Natural killer cell (primary cell): ENCODE results near the gene GALNT13. TPM values are rescaled to one million over a fixed set of nuclear protein-coding genes. Genes with fewer than 3 reads are reported as not detected.

ENCODE experiments used
- ATAC-seq, 3 donors: fragments of 150-1000 bp in 2 of 3; fragments of 200-7000 bp in 1 of 3; cut with Tn5 transposase; 1 replicate in 1 of 3; 2 replicates in 2 of 3; pipeline ENCODE4 v1.10.0; 2021; ENCODE audit warnings: mild to moderate bottlenecking in 2 of 3, moderate library complexity in 2 of 3
- DNase-seq, 2 donors: peaks; one replicate each; pipeline versions ENCODE4 v3.0.0 to v3.0.0-alpha.2; 2013 to 2021; ENCODE audit warnings: mixed read lengths in 1 of 2
- H3K27ac ChIP-seq: one replicate; pipeline ENCODE4 v1.5.1; 2013; ENCODE audit warnings: mild to moderate bottlenecking, low read length
- H3K27me3 ChIP-seq: one replicate; pipeline ENCODE4 v1.6.1; 2013; ENCODE audit warnings: low read length; ENCODE audit not compliant: control insufficient read depth, insufficient read depth
- H3K36me3 ChIP-seq: one replicate; pipeline ENCODE4 v1.6.1; 2013; ENCODE audit warnings: low read length; ENCODE audit not compliant: control insufficient read depth, insufficient read depth
- H3K4me1 ChIP-seq: one replicate; pipeline ENCODE4 v1.6.1; 2013; ENCODE audit warnings: low read length; ENCODE audit not compliant: control insufficient read depth, insufficient read depth
- H3K4me3 ChIP-seq: one replicate; pipeline ENCODE4 v1.5.1; 2013; ENCODE audit warnings: low read length
- H3K9me3 ChIP-seq: one replicate; pipeline ENCODE4 v1.6.1; 2013; ENCODE audit warnings: low read length; ENCODE audit not compliant: control insufficient read depth, insufficient read depth
- H3K27ac Mint-ChIP-seq, 2 donors: one replicate each; pipeline ENCODE4 v1.8.0; 2022; ENCODE audit warnings: mild to moderate bottlenecking in 2 of 2, mixed read lengths in 2 of 2, moderate library complexity in 1 of 2
- H3K27me3 Mint-ChIP-seq, 2 donors: one replicate each; pipeline ENCODE4 v1.8.0; 2022; ENCODE audit warnings: low read depth in 2 of 2, mixed read lengths in 2 of 2
- H3K36me3 Mint-ChIP-seq: one replicate; pipeline ENCODE4 v1.8.0; 2022; ENCODE audit warnings: mixed read lengths
- H3K4me1 Mint-ChIP-seq, 2 donors: one replicate each; pipeline ENCODE4 v1.8.0; 2022; ENCODE audit warnings: mixed read lengths in 2 of 2
- H3K4me3 Mint-ChIP-seq: one replicate; pipeline ENCODE4 v1.8.0; 2022; ENCODE audit warnings: mild to moderate bottlenecking, moderate library complexity, mixed read lengths
- H3K9me3 Mint-ChIP-seq, 2 donors: one replicate each; pipeline ENCODE4 v1.8.0; 2022; ENCODE audit warnings: mixed read lengths in 2 of 2
- WGBS: methylation state at CpG from one replicate; pipeline ENCODE4 v1.1.7; 2013; ENCODE audit warnings: missing lambda C conversion rate; ENCODE audit not compliant: insufficient coverage; 5-methylcytosine and 5-hydroxymethylcytosine counted together
- intact Hi-C: fragments of 100-400 bp; cut with micrococcal nuclease; formaldehyde crosslinking; loops from one replicate; pipeline ENCODE4 v1.14.2; 2022
- total RNA-seq, 4 donors: library from RNA; stranded (reverse); fragments of 120-200 nt in 1 of 4; gene quantifications; one replicate each; pipeline versions ENCODE4 v1.2.3 to v1.2.4, GENCODE V29; 2013 to 2022
- TF ChIP-seq, protein P1 (sequence below): fragments of 200-600 bp; IDR thresholded peaks from one replicate; pipeline ENCODE4 v1.8.0; 2022; ENCODE audit warnings: antibody characterized with exemption

Gene GALNT13
- total RNA-seq, 3 donors from 2014 or later (not counting 1 experiment from before 2014, with no cell fraction given) = not detected

DNA sequence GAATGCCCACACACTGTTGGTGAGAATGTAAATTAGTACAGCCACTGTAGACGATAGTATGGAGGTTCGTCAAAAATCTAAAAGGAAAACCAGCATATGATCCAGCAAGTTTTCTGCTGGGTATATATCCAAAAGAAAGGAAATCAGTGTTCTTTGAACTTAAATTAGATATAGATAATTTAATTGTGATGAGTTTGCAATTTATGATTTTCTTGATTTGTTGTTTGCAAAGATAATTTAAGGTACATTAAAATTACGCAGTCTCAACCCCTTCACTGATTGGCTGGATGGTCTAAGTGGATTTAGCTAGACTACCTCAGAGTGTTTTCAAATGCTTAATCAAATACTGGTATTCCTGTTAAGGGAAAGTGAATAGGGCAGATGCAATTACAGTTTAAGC is 302.2 kb downstream of the GALNT13 start:
- Mint-ChIP-seq H3K27ac (no peak overlapping the region), H3K9me3 (peaks cover 13 to 17% of the 10 kb centered on the region in 2 donors), H3K4me3 (no peak overlapping the region), H3K4me1 (no peaks in the 10 kb centered on the region), H3K36me3 (no peaks in the 10 kb centered on the region), H3K27me3 (no peaks in the 10 kb centered on the region)
- 91% methylated on average over 3 of the region's 3 CpGs for WGBS
- H3K36me3 ChIP-seq = no peaks in the 10 kb centered on the region
- DNase-seq (no peak), ATAC-seq (no peak)
- TF ChIP-seq, protein P1, sequence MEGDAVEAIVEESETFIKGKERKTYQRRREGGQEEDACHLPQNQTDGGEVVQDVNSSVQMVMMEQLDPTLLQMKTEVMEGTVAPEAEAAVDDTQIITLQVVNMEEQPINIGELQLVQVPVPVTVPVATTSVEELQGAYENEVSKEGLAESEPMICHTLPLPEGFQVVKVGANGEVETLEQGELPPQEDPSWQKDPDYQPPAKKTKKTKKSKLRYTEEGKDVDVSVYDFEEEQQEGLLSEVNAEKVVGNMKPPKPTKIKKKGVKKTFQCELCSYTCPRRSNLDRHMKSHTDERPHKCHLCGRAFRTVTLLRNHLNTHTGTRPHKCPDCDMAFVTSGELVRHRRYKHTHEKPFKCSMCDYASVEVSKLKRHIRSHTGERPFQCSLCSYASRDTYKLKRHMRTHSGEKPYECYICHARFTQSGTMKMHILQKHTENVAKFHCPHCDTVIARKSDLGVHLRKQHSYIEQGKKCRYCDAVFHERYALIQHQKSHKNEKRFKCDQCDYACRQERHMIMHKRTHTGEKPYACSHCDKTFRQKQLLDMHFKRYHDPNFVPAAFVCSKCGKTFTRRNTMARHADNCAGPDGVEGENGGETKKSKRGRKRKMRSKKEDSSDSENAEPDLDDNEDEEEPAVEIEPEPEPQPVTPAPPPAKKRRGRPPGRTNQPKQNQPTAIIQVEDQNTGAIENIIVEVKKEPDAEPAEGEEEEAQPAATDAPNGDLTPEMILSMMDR = no peak
- H3K4me1 ChIP-seq = no peaks in the 10 kb centered on the region
- no peaks in the 10 kb centered on the region for H3K9me3 ChIP-seq
- H3K27me3 ChIP-seq = no peaks in the 10 kb centered on the region
- no peak overlapping the region for H3K27ac ChIP-seq
- intact Hi-C loops = no loop called here
- no peak overlapping the region for H3K4me3 ChIP-seq

DNA sequence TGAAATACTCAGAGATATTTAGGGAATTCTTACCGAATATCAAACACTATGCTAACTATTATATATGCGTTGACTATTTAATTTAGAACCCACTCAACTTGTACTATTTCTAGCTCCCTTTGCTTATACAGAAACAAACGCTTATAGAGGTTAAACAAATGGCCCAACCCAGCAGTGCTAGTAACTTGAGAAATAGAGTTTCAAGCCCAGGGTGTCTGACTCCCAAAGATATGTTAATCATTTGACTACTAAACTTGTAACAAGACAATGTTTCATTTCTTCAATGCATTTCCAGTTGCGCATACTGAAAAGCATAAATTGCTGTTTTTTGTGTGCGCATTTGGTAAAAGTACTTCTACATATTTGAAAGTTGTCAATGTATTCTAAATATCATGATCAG is 310.3 kb downstream of the GALNT13 start:
- no peaks in the 10 kb centered on the region for H3K36me3 ChIP-seq
- ATAC-seq (no peak), DNase-seq (no peak)
- no peaks in the 10 kb centered on the region for H3K27me3 ChIP-seq
- H3K4me3 ChIP-seq = no peak overlapping the region
- H3K9me3 ChIP-seq = no peaks in the 10 kb centered on the region
- 93% methylated on average over 2 of the region's 5 CpGs for WGBS
- Mint-ChIP-seq H3K27me3 (no peaks in the 10 kb centered on the region), H3K36me3 (peaks cover 6% of the 10 kb centered on the region), H3K27ac (no peak overlapping the region), H3K9me3 (peaks cover 10 to 19% of the 10 kb centered on the region in 2 donors), H3K4me1 (no peaks in the 10 kb centered on the region), H3K4me3 (no peak overlapping the region)
- TF ChIP-seq, protein P1 = no peak
- intact Hi-C loops = no loop called here
- H3K27ac ChIP-seq = no peak overlapping the region
- no peaks in the 10 kb centered on the region for H3K4me1 ChIP-seq

DNA sequence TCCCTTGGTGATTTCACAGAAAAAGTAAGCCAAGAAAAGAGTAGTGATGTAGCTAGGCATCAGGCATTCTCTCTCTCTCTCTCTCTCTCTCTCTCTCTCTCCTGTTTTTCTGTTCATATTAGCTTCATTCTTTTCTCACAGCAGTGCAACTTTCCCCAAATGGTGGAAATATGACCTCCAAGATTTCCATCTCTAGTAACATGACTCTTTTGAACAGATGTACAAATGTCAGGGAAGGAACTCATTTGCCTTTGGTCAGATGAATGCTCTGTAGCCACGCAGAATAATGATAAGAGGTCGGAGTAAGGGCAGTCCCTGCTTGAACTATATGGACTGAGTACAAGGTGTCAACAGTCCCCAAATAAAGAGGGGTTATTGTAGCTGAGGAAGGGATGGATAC is 316.2 kb downstream of the GALNT13 start:
- no peak for ATAC-seq
- Mint-ChIP-seq H3K27ac (no peak overlapping the region), H3K4me1 (no peaks in the 10 kb centered on the region), H3K9me3 (peaks cover 9 to 17% of the 10 kb centered on the region in 2 donors), H3K27me3 (no peaks in the 10 kb centered on the region), H3K4me3 (no peak overlapping the region), H3K36me3 (peaks cover 6% of the 10 kb centered on the region)
- intact Hi-C loops = no loop called here
- Histone ChIP-seq H3K9me3 (peaks cover 9% of the 10 kb centered on the region), H3K36me3 (no peaks in the 10 kb centered on the region), H3K27me3 (no peaks in the 10 kb centered on the region), H3K4me3 (no peak overlapping the region), H3K4me1 (no peaks in the 10 kb centered on the region), H3K27ac (no peak overlapping the region)
- TF ChIP-seq, protein P1 = no peak
- DNase-seq = no peak
- 83% methylated on average over 2 of the region's 2 CpGs for WGBS

DNA sequence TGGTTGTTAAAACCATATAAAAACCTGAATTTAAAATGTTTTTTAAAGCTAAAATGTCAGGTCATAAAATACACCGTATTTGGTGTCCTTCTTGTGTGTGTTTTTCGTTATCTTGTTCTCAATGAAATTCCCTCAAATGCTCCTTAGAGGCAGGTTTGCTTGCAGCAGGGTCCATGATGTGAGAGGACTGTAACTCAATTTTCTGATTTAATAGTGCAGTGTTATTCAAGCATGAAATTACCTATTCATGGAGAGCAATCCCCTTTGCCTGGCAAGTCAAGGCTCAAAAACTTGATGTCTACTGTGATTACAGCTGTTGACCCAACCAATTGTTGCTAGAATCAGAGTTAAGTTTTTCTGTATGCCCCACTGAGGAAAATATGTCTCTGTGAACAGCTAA is 318.2 kb downstream of the GALNT13 start:
- intact Hi-C loops = no loop called here
- Mint-ChIP-seq H3K27me3 (no peaks in the 10 kb centered on the region), H3K4me3 (no peak overlapping the region), H3K27ac (no peak overlapping the region), H3K36me3 (peaks cover 7% of the 10 kb centered on the region), H3K4me1 (no peaks in the 10 kb centered on the region), H3K9me3 (peaks cover 6 to 13% of the 10 kb centered on the region in 2 donors)
- WGBS = 100% methylated on average over 2 of the region's 2 CpGs
- ATAC-seq (no peak), DNase-seq (no peak)
- no peaks in the 10 kb centered on the region for H3K36me3 ChIP-seq
- H3K27ac ChIP-seq = no peak overlapping the region
- H3K4me1 ChIP-seq = no peaks in the 10 kb centered on the region
- H3K4me3 ChIP-seq = no peak overlapping the region
- H3K27me3 ChIP-seq = no peaks in the 10 kb centered on the region
- TF ChIP-seq, protein P1 = no peak
- peaks cover 12% of the 10 kb centered on the region for H3K9me3 ChIP-seq
